Measurements from ENCODE around the gene STAB1. TPM values are rescaled to one million over a fixed set of nuclear protein-coding genes. Genes with fewer than 3 reads are reported as not detected.
A peak's percentile ranks its signal among the peaks of the same experiment; 100 is the strongest.

Gene STAB1
- total and polyA plus RNA-seq, 12 donors: 30.8 to 1,593 (median 466) TPM

DNA sequence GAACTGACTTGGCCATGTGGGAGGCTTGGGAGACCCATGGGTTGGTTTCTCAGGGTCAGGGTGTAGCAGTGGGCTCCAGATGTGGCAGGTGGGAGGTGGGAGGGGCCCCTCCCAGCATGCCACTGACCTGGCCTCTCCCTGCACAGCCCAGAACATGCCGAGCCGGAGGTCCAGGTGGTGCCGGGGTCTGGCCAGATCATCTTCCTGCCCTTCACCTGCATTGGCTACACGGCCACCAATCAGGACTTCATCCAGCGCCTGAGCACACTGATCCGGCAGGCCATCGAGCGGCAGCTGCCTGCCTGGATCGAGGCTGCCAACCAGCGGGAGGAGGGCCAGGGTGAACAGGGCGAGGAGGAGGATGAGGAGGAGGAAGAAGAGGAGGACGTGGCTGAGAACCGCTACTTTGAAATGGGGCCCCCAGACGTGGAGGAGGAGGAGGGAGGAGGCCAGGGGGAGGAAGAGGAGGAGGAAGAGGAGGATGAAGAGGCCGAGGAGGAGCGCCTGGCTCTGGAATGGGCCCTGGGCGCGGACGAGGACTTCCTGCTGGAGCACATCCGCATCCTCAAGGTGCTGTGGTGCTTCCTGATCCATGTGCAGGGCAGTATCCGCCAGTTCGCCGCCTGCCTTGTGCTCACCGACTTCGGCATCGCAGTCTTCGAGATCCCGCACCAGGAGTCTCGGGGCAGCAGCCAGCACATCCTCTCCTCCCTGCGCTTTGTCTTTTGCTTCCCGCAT is 7.9 kb upstream of the STAB1 start:
- no peak for DNase-seq
- TF ChIP-seq, protein P1, sequence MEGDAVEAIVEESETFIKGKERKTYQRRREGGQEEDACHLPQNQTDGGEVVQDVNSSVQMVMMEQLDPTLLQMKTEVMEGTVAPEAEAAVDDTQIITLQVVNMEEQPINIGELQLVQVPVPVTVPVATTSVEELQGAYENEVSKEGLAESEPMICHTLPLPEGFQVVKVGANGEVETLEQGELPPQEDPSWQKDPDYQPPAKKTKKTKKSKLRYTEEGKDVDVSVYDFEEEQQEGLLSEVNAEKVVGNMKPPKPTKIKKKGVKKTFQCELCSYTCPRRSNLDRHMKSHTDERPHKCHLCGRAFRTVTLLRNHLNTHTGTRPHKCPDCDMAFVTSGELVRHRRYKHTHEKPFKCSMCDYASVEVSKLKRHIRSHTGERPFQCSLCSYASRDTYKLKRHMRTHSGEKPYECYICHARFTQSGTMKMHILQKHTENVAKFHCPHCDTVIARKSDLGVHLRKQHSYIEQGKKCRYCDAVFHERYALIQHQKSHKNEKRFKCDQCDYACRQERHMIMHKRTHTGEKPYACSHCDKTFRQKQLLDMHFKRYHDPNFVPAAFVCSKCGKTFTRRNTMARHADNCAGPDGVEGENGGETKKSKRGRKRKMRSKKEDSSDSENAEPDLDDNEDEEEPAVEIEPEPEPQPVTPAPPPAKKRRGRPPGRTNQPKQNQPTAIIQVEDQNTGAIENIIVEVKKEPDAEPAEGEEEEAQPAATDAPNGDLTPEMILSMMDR (IDR thresholded peaks at IDR 0.05): no peak
- TF ChIP-seq POLR2A (IDR thresholded peaks at IDR 0.05): no peak
- Histone ChIP-seq H3K27ac (peak overlapping the region in 2 of 5 donors; percentile 17 to 43), H3K9me3 (replicated peaks in 1 of 3) (no peaks in the 10 kb centered on the region), H3K36me3 (replicated peaks in 1 of 2) (peaks cover 0 to 75% of the 10 kb centered on the region in 2 donors), H3K27me3 (no peaks in the 10 kb centered on the region), H3K4me3 (no peak overlapping the region), H3K4me1 (replicated peaks in 1 of 2) (peaks cover 38 to 64% of the 10 kb centered on the region in 2 donors)
- intact Hi-C loops (cut with DNase I): loop anchor here in 1 of 2 donors (5.0 kb wide), 1 partner anchor 35 kb away; no protein-coding TSS in a partner anchor
- 86 to 93% (median 88%) methylated on average over 27 to 31 of the region's 31 CpGs for WGBS, 4 donors

DNA sequence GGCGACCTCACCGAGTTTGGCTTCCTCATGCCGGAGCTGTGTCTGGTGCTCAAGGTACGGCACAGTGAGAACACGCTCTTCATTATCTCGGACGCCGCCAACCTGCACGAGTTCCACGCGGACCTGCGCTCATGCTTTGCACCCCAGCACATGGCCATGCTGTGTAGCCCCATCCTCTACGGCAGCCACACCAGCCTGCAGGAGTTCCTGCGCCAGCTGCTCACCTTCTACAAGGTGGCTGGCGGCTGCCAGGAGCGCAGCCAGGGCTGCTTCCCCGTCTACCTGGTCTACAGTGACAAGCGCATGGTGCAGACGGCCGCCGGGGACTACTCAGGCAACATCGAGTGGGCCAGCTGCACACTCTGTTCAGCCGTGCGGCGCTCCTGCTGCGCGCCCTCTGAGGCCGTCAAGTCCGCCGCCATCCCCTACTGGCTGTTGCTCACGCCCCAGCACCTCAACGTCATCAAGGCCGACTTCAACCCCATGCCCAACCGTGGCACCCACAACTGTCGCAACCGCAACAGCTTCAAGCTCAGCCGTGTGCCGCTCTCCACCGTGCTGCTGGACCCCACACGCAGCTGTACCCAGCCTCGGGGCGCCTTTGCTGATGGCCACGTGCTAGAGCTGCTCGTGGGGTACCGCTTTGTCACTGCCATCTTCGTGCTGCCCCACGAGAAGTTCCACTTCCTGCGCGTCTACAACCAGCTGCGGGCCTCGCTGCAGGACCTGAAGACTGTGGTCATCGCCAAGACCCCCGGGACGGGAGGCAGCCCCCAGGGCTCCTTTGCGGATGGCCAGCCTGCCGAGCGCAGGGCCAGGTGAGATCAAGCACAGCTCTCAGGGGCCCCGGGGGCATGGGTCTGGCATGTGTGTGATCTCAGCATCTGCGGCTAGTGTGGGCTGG is 7.1 kb upstream of the STAB1 start:
- 94 to 96% (median 95%) methylated on average over 40 to 59 of the region's 59 CpGs for whole genome bisulfite sequencing, 4 donors
- Histone ChIP-seq H3K9me3 (replicated peaks in 1 of 3) (no peaks in the 10 kb centered on the region), H3K36me3 (replicated peaks in 1 of 2) (peaks cover 0 to 75% of the 10 kb centered on the region in 2 donors), H3K27ac (peak overlapping the region in 1 of 5 donors; percentile 85), H3K4me3 (no peak overlapping the region), H3K27me3 (no peaks in the 10 kb centered on the region), H3K4me1 (replicated peaks in 1 of 2) (peaks cover 40 to 67% of the 10 kb centered on the region in 2 donors)
- DNase-seq: no peak
- no peak for TF ChIP-seq POLR2A (IDR thresholded peaks at IDR 0.05)
- TF ChIP-seq, protein P1 (IDR thresholded peaks at IDR 0.05): no peak
- intact Hi-C loops (cut with DNase I): loop anchor here in 1 of 2 donors (5.0 kb wide), 1 partner anchor 34 kb away; no protein-coding TSS in a partner anchor

DNA sequence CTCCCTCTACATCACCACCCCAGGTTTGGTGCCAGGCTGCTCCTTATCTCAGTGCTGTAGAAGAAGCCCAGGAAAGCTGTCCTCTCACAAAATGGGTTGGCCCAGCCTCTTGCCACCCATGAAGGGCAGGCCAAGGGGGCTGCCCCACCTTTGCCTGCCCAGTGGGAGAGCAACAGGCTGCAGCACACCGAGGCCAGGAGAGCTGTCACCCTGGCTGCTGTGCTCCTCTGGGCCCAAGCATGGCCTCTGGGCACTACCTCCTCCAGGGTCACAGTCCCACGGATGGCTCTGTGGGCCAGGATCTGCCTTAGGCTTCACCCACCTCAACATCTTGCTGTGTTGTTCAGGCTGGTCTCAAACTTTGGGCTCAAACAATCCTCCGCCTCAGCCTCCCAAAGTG is 6.4 kb upstream of the STAB1 start:
- Histone ChIP-seq H3K36me3 (replicated peaks in 1 of 2) (peaks cover 0 to 76% of the 10 kb centered on the region in 2 donors), H3K27ac (peak overlapping the region in 2 of 5 donors; percentile 63 to 85), H3K9me3 (replicated peaks in 1 of 3) (no peaks in the 10 kb centered on the region), H3K4me3 (no peak overlapping the region), H3K4me1 (replicated peaks in 1 of 2) (peaks cover 33 to 67% of the 10 kb centered on the region in 2 donors), H3K27me3 (no peaks in the 10 kb centered on the region)
- 79 to 88% (median 88%) methylated on average over 3 of the region's 3 CpGs; no CpG with 5 or more reads in 1 of the 4 donors for WGBS, 4 donors
- intact Hi-C loops (cut with DNase I): loop anchor here in 1 of 2 donors (5.0 kb wide), 1 partner anchor 34 kb away; no protein-coding TSS in a partner anchor
- DNase-seq: no peak
- TF ChIP-seq, protein P1 (IDR thresholded peaks at IDR 0.05): no peak
- no peak for TF ChIP-seq POLR2A (IDR thresholded peaks at IDR 0.05)

DNA sequence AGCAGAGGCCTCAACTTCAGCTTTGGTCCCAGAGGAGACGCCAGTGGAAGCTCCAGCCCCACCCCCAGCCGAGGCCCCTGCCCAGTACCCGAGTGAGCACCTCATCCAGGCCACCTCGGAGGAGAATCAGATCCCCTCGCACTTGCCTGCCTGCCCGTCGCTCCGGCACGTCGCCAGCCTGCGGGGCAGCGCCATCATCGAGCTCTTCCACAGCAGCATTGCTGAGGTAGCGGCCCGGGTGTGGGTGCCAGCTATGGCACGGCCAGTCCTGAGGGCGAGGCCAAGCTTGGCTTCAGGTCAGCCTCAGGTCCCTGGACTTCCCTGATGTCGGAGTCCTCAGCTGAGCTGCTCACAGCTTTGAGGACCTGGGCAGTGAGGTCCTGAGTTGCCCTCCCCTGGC is 5.7 kb upstream of the STAB1 start:
- intact Hi-C loops (cut with DNase I): loop anchor here in 1 of 2 donors (5.0 kb wide), 1 partner anchor 33 kb away; no protein-coding TSS in a partner anchor
- H3K4me3 ChIP-seq: no peak overlapping the region
- H3K36me3 ChIP-seq (replicated peaks in 1 of 2): peaks cover 0 to 76% of the 10 kb centered on the region in 2 donors
- H3K9me3 ChIP-seq (replicated peaks in 1 of 3): no peaks in the 10 kb centered on the region
- DNase-seq: no peak
- H3K27me3 ChIP-seq: no peaks in the 10 kb centered on the region
- WGBS, 4 donors: 84 to 91% (median 90%) methylated on average over 9 to 18 of the region's 18 CpGs; no CpG with 5 or more reads in 1 of the 4 donors
- TF ChIP-seq POLR2A (IDR thresholded peaks at IDR 0.05): no peak
- TF ChIP-seq, protein P1 (IDR thresholded peaks at IDR 0.05): no peak
- H3K4me1 ChIP-seq (replicated peaks in 1 of 2): peaks cover 27 to 67% of the 10 kb centered on the region in 2 donors
- H3K27ac ChIP-seq: peak overlapping the region in 3 of 5 donors; percentile 57 to 85 (median 63)
